ENCODE measurements around the gene PER3.

- TF ChIP-seq CTCF (IDR thresholded peaks at IDR 0.05) (no peak), POLR2AphosphoS5 (IDR thresholded peaks at IDR 0.05) (no peak), POLR2A (IDR thresholded peaks at IDR 0.05) (no peak)
Measured at GRCh38 chr1:7745783-7746182, 38.3 kb upstream of the PER3 start.
